ENCODE measurements around the gene CELF3.

DNA sequence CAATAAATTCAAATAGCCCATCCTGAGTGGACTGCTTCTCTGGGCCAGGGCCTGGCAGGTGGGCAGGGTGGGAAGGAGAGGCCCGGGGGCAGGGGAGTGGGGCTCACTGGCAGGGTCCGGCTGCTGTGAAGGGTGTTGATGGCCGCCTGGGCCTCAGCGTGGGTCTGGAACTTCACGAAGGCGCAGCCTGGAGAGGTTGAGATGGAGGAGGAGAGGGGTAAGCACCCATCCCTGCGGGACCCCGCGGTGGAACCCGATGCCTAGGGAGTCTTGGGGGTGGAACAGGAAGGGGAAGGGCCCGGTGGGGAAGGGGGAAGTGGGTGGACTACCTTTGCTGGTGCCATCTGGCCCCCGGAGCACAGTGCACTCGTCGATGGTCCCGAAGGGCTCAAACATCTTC, 7.7 kb downstream of the CELF3 start:
- TF ChIP-seq, protein P1, sequence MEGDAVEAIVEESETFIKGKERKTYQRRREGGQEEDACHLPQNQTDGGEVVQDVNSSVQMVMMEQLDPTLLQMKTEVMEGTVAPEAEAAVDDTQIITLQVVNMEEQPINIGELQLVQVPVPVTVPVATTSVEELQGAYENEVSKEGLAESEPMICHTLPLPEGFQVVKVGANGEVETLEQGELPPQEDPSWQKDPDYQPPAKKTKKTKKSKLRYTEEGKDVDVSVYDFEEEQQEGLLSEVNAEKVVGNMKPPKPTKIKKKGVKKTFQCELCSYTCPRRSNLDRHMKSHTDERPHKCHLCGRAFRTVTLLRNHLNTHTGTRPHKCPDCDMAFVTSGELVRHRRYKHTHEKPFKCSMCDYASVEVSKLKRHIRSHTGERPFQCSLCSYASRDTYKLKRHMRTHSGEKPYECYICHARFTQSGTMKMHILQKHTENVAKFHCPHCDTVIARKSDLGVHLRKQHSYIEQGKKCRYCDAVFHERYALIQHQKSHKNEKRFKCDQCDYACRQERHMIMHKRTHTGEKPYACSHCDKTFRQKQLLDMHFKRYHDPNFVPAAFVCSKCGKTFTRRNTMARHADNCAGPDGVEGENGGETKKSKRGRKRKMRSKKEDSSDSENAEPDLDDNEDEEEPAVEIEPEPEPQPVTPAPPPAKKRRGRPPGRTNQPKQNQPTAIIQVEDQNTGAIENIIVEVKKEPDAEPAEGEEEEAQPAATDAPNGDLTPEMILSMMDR (IDR thresholded peaks at IDR 0.05): no peak
- no peak for TF ChIP-seq POLR2A (IDR thresholded peaks at IDR 0.05)
